Ovary (tissue), 3 donors: ENCODE measurements around the gene ZNF678.

ENCODE experiments used
- CTCF ChIP-seq, 3 donors: fragments of 450-650 bp in 2 of 3; fragments of 200-600 bp in 1 of 3; IDR thresholded peaks; one replicate each; pipeline versions ENCODE4 v1.5.1 to v1.8.0; 2016 to 2022; ENCODE audit warnings: antibody characterized with exemption in 3 of 3, mild to moderate bottlenecking in 1 of 3
- EP300 ChIP-seq: sonication (generic); formaldehyde crosslinking; IDR thresholded peaks from one replicate; pipeline ENCODE4 v1.6.1; 2017; ENCODE audit warnings: antibody characterized with exemption
- POLR2A ChIP-seq: fragments of 450-650 bp; IDR thresholded peaks from one replicate; pipeline ENCODE4 v1.6.1; 2017; ENCODE audit warnings: antibody characterized with exemption, mild to moderate bottlenecking, moderate library complexity
- donor health status: DM: no; HTN: no; CAD: no.

GRCh38 chr1:227685807-227686206 is 122.5 kb downstream of the ZNF678 start:
- TF ChIP-seq EP300, result no peak
- no peak for TF ChIP-seq CTCF (IDR thresholded peaks at IDR 0.05)
- no peak for TF ChIP-seq POLR2A
